Kidney tubule cell (primary cell): ENCODE measurements around the gene SLC22A23.
A peak's percentile ranks its signal among the peaks of the same experiment; 100 is the strongest.
"Not testable (repeated sequence)": the region's sequence is repeated elsewhere in the genome, so short reads cannot be mapped to it uniquely, and the experiment has no call there.

Experiments used
- DNase-seq: peaks from one replicate; pipeline ENCODE4 v3.0.0-alpha.2; 2018; ENCODE audit warnings: low spot score

SLC22A23 gene

GRCh38 chr6:3403238-3404173, 53.3 kb downstream of the SLC22A23 start:
- DNase-seq = peak; percentile 81

- DNase-seq = no peak
Measured at GRCh38 chr6:3402310-3403237, 54.3 kb downstream of the SLC22A23 start.

- DNase-seq = no peak
Measured at GRCh38 chr6:3400162-3400561, 56.7 kb downstream of the SLC22A23 start.

- no peak for DNase-seq
Measured at GRCh38 chr6:3398755-3399696, 57.8 kb downstream of the SLC22A23 start.

GRCh38 chr6:3398165-3398562, 58.7 kb downstream of the SLC22A23 start:
- DNase-seq = no peak

GRCh38 chr6:3397229-3398164, 59.4 kb downstream of the SLC22A23 start:
- no peak for DNase-seq

GRCh38 chr6:3396503-3397180, 60.2 kb downstream of the SLC22A23 start:
- DNase-seq = no peak

- DNase-seq = no peak
Measured at GRCh38 chr6:3394671-3395070, 62.2 kb downstream of the SLC22A23 start.

GRCh38 chr6:3393836-3394202, 63.0 kb downstream of the SLC22A23 start:
- no peak for DNase-seq

- DNase-seq = no peak
Measured at GRCh38 chr6:3392930-3393835, 63.7 kb downstream of the SLC22A23 start.

GRCh38 chr6:3391902-3392458, 64.9 kb downstream of the SLC22A23 start:
- DNase-seq = no peak

GRCh38 chr6:3390698-3391097, 66.2 kb downstream of the SLC22A23 start:
- no peak for DNase-seq

GRCh38 chr6:3389390-3390167, 67.3 kb downstream of the SLC22A23 start:
- DNase-seq = no peak

- DNase-seq = no peak
Measured at GRCh38 chr6:3388786-3389185, 68.1 kb downstream of the SLC22A23 start.

- no peak for DNase-seq
Measured at GRCh38 chr6:3386374-3386857, 70.4 kb downstream of the SLC22A23 start.

- no peak for DNase-seq
Measured at GRCh38 chr6:3385660-3386151, 71.1 kb downstream of the SLC22A23 start.

GRCh38 chr6:3385181-3385580, 71.7 kb downstream of the SLC22A23 start:
- not testable (repeated sequence) for DNase-seq
